Tibial artery (tissue), 4 donors: ENCODE measurements around the gene BRSK2.
A peak's percentile ranks its signal among the peaks of the same experiment; 100 is the strongest.

Source experiments
- DNase-seq, 2 donors: peaks; one replicate each; pipeline ENCODE4 v3.0.0-alpha.2; 2019
- H3K27ac ChIP-seq, 2 donors: fragments of 200-600 bp; sonication (generic) in 1 of 2; 1 replicate in 1 of 2; 2 replicates in 1 of 2; pipeline ENCODE4 v1.5.1; 2018 to 2019; ENCODE audit warnings: mild to moderate bottlenecking in 1 of 2
- H3K27me3 ChIP-seq, 2 donors: fragments of 200-600 bp; sonication (generic) in 1 of 2; one replicate each; pipeline versions ENCODE4 v1.5.1 to v1.6.0; 2016 to 2019
- H3K36me3 ChIP-seq, 3 donors: fragments of 200-600 bp; sonication (generic) in 2 of 3; one replicate each; pipeline ENCODE4 v1.5.1; 2016 to 2019; ENCODE audit warnings: mild to moderate bottlenecking in 2 of 3
- H3K4me1 ChIP-seq, 4 donors: fragments of 200-600 bp; sonication (generic) in 2 of 4; 1 replicate in 3 of 4; 2 replicates in 1 of 4; pipeline ENCODE4 v1.5.1; 2016 to 2019
- H3K4me3 ChIP-seq, 2 donors: fragments of 200-600 bp; sonication (generic) in 1 of 2; 1 replicate in 1 of 2; 2 replicates in 1 of 2; pipeline ENCODE4 v1.5.1; 2018 to 2019; ENCODE audit warnings: mild to moderate bottlenecking in 2 of 2
- H3K9me3 ChIP-seq, 3 donors: fragments of 200-600 bp; sonication (generic) in 1 of 3; one replicate each; pipeline ENCODE4 v1.5.1; 2016 to 2019
- CTCF ChIP-seq, 2 experiments: fragments of 200-600 bp in 1 of 2; fragments of 450-650 bp in 1 of 2; IDR thresholded peaks; one replicate each; pipeline ENCODE4 v1.5.1; 2017 to 2019; ENCODE audit warnings: antibody characterized with exemption in 2 of 2, mild to moderate bottlenecking in 1 of 2, moderate library complexity in 1 of 2
- intact Hi-C: fragments of 100-400 bp; cut with DNase I; formaldehyde crosslinking; loops from one replicate; pipeline ENCODE4 v1.15.0; 2023; ENCODE audit warnings: low total_unique reads

BRSK2 gene

DNA sequence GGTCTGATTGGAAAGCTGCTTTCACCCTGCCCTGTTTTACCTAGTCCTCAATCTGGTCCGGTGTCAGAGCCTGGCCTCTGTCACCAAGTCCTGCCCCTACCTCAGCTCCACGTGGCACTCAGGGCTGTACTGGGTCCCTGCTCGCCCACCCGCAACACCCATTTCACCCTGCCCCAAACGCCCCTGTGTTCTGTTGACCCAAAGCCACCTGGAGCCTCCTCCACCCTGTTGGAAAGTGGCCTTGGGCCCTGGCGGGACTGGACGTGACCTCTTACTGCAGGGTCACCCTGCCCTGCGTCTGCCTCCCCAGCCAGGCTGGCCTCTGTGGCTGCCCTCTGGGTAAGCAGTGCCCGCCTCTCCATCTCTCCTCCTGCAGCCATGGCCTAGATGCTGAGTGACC, 21.5 kb upstream of the BRSK2 start:
- no peaks in the 10 kb centered on the region for H3K4me1 ChIP-seq

DNA sequence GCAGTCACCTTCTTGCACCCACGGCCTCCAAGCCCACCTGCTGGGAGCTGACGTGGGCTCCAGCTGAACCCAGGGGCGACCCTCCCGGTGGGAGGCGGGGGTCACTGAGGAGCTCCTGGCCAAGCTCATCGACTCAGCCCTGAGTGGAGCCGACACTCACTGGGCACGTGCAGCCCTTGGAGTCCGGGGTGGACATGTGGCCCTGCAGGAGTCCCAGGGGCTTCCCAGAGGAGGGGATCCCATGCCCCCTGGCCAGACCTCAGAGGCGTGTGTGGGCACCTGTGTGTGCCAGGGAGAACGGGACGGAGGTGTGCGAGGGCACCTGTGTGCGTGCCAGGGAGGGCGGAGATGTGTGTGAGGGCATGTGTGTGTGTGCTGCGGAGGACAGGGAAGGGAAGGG, 20.8 kb upstream of the BRSK2 start:
- peak in 1 of 2 donors; percentile 50 for DNase-seq
- no peak for TF ChIP-seq CTCF (IDR thresholded peaks at IDR 0.05)

More for the DNA sequence above, 21.5 kb upstream of the BRSK2 start:
- peak in 1 of 2 donors; percentile 46 for DNase-seq
- TF ChIP-seq CTCF (IDR thresholded peaks at IDR 0.05): no peak
- peaks cover 0 to 42% of the 10 kb centered on the region in 2 donors for H3K27me3 ChIP-seq
- H3K9me3 ChIP-seq: peaks cover 0 to 28% (median 7%) of the 10 kb centered on the region in 3 donors
- no peak overlapping the region for H3K4me3 ChIP-seq
- no peaks in the 10 kb centered on the region for H3K36me3 ChIP-seq
- no peak overlapping the region for H3K27ac ChIP-seq
- intact Hi-C loops: no loop called here

GRCh38 chr11:1369371-1370005, 20.2 kb upstream of the BRSK2 start:
- peaks cover 0 to 42% of the 10 kb centered on the region in 2 donors for H3K27me3 ChIP-seq
- peak in 1 of 2 donors; percentile 60 for DNase-seq
- H3K4me1 ChIP-seq: no peaks in the 10 kb centered on the region
- no peak for TF ChIP-seq CTCF (IDR thresholded peaks at IDR 0.05)
- no peak overlapping the region for H3K27ac ChIP-seq
- intact Hi-C loops: no loop called here
- H3K9me3 ChIP-seq: peaks cover 0 to 19% (median 1%) of the 10 kb centered on the region in 3 donors
- H3K36me3 ChIP-seq: no peaks in the 10 kb centered on the region
- H3K4me3 ChIP-seq: no peak overlapping the region

More for the DNA sequence above, 20.8 kb upstream of the BRSK2 start:
- Histone ChIP-seq H3K36me3 (no peaks in the 10 kb centered on the region), H3K4me1 (no peaks in the 10 kb centered on the region), H3K27ac (no peak overlapping the region), H3K4me3 (no peak overlapping the region), H3K27me3 (peaks cover 0 to 42% of the 10 kb centered on the region in 2 donors), H3K9me3 (peaks cover 0 to 21% (median 6%) of the 10 kb centered on the region in 3 donors)
- intact Hi-C loops: no loop called here

DNA sequence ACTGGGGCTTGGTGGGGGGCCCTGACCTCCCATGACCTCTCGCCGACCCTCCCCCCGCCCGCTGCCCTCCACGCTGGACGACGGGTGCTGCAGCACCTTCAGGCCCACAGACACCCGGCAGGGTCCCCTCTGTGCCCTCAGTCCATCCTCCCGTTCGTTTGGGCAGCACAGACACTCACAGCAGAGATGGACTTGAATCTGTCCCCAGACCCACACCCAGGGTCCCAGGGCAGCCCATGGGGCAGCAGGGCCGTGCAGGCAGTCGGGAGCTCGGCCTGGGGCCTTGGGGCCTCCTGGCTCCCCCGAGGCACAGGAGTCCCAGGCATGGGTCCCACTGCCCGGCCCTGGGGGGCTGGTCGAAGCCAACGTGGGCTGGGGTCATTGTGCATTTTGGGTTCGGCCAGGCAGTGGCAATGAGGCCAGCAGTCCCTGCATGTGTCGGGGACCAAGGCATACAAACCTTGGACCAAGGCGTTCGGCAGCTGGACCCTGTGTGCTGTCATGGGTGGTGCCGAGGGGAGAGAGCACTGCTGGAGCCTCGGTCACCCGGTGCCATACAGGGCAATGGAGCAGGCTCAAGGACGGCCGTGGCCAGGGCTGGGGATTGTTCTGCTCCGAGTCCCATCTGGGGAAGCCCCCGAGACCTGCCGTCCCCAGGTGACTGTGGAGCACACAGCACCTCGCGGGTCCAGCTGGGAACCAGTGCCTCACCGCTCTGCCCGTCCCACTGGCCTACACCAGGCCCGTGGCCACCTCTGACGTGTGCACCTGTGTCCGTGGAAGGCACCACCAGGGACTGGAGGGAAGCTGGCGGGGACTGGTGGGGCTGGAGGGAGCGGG, 19.3 kb upstream of the BRSK2 start:
- Histone ChIP-seq H3K27me3 (peaks cover 0 to 49% of the 10 kb centered on the region in 2 donors), H3K9me3 (peaks cover 0 to 15% (median 0%) of the 10 kb centered on the region in 3 donors), H3K4me1 (no peaks in the 10 kb centered on the region), H3K27ac (no peak overlapping the region), H3K36me3 (no peaks in the 10 kb centered on the region), H3K4me3 (no peak overlapping the region)
- peak in 1 of 2 donors; percentile 58 for DNase-seq
- intact Hi-C loops: no loop called here
- TF ChIP-seq CTCF (IDR thresholded peaks at IDR 0.05): no peak

DNA sequence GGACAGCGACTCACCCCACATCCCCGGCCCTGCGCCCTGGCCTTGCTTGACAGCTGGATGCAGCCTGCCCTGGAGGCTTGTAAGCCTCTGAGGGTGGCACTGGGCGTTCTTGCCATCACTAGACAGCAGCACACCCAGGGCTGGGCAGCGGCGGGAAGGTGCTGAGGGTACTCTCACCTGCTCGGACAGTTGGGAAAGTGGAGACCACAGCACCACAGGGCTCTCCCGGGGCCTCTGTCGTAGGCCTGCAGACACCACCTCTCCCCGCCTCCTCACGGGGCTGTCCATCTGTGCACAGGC, 18.8 kb upstream of the BRSK2 start:
- no peak for DNase-seq
- intact Hi-C loops: no loop called here
- Histone ChIP-seq H3K27me3 (peaks cover 0 to 55% of the 10 kb centered on the region in 2 donors), H3K4me1 (no peaks in the 10 kb centered on the region), H3K4me3 (no peak overlapping the region), H3K9me3 (peaks cover 0 to 12% (median 0%) of the 10 kb centered on the region in 3 donors), H3K27ac (no peak overlapping the region), H3K36me3 (no peaks in the 10 kb centered on the region)
- TF ChIP-seq CTCF (IDR thresholded peaks at IDR 0.05): no peak
